SH-SY5Y (cell line): ENCODE measurements around the gene PSMB2.

Experiments used
- GATA2 ChIP-seq: IDR thresholded peaks from 2 replicates; pipeline ENCODE4 v1.6.1; 2011; ENCODE audit warnings: mild to moderate bottlenecking, low read depth, low read length
- GATA3 ChIP-seq: IDR thresholded peaks from 2 replicates; pipeline ENCODE4 v1.6.1; 2011; ENCODE audit warnings: low read depth, mild to moderate bottlenecking, low read length, moderate library complexity

Gene PSMB2

GRCh38 chr1:35622510-35623178 is 18.7 kb downstream of the PSMB2 start:
- no peak for TF ChIP-seq GATA2
- no peak for TF ChIP-seq GATA3

- TF ChIP-seq GATA3 (no peak), GATA2 (no peak)
Observed at GRCh38 chr1:35619237-35620121, 21.8 kb downstream of the PSMB2 start.

DNA sequence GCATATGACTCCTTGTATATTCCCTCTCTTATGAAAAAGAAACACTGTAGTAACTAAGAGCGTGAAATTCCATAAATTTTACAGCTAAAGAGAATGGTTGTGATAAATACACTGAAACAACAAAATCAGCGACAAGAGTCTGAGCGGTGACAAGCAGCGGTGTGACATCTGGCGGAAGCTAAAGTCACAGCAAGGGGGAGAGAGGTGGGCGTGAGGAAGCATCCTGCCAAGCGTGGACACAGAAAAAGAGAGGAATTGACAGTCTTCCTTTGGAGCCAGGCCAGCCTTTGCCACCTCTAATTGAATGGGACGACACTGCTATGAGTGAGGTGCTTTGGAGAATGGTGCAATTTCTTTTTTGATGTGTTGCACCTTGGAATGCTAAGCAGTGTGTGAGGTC is 25.9 kb downstream of the PSMB2 start:
- TF ChIP-seq GATA2 (no peak), GATA3 (no peak)

- TF ChIP-seq GATA2: no peak
- no peak for TF ChIP-seq GATA3
Observed at GRCh38 chr1:35611655-35612054, 29.7 kb downstream of the PSMB2 start.

DNA sequence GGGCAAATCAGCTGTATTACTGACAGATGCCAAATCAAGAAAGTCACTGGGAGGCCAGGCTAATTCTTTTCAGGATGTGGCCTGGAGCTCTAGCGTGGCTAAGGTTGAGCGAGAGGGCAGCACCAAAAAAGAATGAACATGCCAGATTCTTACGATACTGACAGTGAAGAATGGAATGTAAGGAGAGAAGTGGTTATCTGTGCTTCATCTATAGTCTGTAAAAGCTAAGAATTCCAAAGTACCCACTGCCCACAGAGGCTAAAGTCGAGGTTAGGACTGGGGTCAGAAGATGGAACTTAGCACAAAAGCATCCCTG is 35.5 kb downstream of the PSMB2 start:
- TF ChIP-seq GATA3: no peak
- no peak for TF ChIP-seq GATA2

DNA sequence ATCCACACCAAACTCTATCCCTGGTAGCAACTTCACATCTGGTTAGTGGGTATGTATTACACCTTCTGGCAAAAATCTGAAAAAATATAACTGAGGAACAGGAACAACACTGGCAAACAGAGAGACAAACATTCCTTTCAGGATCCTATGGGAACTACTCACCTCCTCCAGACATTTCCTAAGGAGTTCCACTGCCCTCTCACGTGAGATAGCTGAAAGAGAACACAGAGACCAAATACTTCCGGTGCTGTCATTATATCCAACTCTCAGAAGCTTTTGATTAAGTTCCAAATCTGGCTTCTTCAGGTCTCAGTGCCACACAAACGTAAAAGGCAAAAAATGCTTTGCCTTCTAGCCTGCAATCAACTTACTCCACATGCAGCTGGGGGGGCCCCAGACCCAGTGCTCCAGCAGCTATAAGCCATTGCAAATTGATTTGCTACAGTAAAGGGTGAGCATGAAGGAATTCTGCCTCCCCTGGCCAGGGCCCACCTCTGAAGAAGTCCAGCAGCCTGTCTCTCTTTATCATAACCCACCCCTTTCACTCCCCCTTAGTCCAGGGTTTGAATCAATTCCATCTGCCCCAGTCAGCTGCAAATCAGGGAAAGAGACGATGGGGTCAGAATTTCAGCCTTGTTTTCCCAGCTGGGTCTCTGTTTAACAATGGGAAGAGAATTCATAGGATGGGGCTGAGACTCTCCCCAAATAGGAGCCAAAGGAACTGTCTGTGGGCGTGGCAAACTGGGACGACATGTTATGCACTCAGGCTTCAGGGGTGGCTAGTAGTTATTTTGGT is 36.1 kb downstream of the PSMB2 start:
- TF ChIP-seq GATA3 (no peak), GATA2 (no peak)

GRCh38 chr1:35603941-35604340 is 37.4 kb downstream of the PSMB2 start:
- TF ChIP-seq GATA2: no peak
- TF ChIP-seq GATA3: no peak

- TF ChIP-seq GATA3 (no peak), GATA2 (no peak)
Observed at GRCh38 chr1:35603468-35603867, 37.9 kb downstream of the PSMB2 start.

- TF ChIP-seq GATA3 (no peak), GATA2 (no peak)
Observed at GRCh38 chr1:35600593-35600992, 40.7 kb downstream of the PSMB2 start.

DNA sequence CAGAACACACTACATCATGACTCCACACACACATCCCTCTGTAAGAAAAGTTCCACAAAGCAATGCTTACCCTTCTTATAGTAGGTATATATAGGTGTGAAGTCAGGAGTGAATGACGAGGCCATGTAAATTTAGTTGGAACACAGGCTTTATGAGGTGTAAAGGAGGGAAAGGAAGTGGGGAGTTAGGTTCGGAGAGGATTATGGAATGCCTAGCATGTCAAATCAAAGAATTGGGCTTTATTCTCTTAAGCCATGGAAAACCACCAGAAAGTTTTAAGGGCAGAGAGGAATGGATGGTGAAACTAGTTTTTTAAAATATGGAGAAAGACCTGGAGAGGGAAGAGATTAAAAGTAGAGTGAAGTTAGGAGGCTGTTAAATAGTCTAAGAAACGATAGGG is 41.9 kb downstream of the PSMB2 start:
- TF ChIP-seq GATA3 (no peak), GATA2 (no peak)

GRCh38 chr1:35598895-35599294 is 42.4 kb downstream of the PSMB2 start:
- TF ChIP-seq GATA3 (no peak), GATA2 (no peak)

DNA sequence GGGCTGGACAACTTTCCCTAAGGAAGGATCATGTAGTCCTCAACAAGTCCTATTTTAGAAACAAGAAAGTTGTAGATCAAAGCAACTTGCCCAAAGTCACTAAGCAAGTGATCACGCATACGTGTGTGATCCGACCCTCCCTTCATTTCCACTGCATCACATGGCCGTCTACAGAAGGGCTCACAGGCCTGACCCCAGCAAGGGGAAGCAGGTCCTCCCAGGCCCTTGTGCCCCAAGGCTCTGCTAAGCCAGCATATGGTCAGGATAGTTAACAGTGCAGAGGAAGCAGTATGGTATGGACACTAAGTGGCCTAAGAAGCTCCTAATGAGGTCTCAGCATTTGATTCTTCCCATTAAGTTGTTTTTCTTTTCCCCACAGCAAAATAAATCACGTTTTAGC is 43.5 kb downstream of the PSMB2 start:
- TF ChIP-seq GATA3: no peak
- TF ChIP-seq GATA2: no peak

- TF ChIP-seq GATA3 (no peak), GATA2 (no peak)
Observed at GRCh38 chr1:35595684-35596083, 45.6 kb downstream of the PSMB2 start.

DNA sequence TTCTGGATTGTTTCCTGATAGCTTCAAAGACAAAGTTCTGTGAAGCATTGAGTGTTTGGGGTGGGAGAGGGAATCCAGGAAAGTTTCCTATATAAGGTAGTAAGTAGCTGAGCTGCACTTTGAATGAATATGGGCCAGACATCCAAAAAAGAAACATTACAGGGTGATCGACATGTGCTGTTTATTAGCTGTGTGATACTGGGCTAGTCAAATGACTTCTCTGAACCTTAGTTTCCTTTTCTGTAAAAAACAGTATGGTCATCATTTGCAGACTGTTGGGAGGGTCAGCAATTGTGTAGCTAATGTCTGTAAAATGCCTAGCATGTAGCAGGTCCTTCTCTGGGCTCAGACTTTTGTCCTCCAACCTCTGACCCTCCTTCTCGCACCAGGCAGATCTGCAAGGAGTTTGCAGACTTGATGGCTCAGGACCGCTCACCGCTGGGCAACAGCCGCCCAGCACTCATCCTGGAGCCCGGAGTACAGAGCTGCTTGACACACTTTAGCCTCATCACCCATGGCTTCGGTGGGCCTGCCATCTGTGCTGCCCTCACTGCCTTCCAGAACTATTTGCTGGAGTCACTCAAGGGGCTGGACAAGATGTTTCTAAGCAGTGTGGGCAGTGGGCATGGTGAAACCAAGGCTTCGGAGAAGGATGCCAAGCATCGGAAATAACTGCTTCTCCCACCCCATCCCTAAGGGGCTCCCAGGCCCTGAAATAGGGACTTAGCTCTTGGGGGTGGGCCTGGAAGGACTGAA is 47.1 kb downstream of the PSMB2 start:
- TF ChIP-seq GATA2 (no peak), GATA3 (no peak)
